ENCODE data around the gene HOXC10.

Gene HOXC10

GRCh38 chr12:53990311-53991076, 5.5 kb downstream of the HOXC10 start:
- DNase-seq: no peak

- DNase-seq: no peak
Observed at GRCh38 chr12:53991077-53991460, 6.1 kb downstream of the HOXC10 start.

- no peak for DNase-seq
Observed at GRCh38 chr12:53992377-53992889, 7.5 kb downstream of the HOXC10 start.

- no peak for DNase-seq
Observed at GRCh38 chr12:53993162-53994008, 8.4 kb downstream of the HOXC10 start.

- no peak for DNase-seq
Observed at GRCh38 chr12:53994009-53994263, 9.0 kb downstream of the HOXC10 start.

- no peak for DNase-seq
Observed at GRCh38 chr12:53994264-53995001, 9.5 kb downstream of the HOXC10 start.

- DNase-seq: no peak
Observed at GRCh38 chr12:53995002-53995377, 10.0 kb downstream of the HOXC10 start.

GRCh38 chr12:53995378-53996239, 10.7 kb downstream of the HOXC10 start:
- no peak for DNase-seq

- DNase-seq: no peak
Observed at GRCh38 chr12:53996240-53997203, 11.6 kb downstream of the HOXC10 start.

GRCh38 chr12:53997204-53998109, 12.5 kb downstream of the HOXC10 start:
- no peak for DNase-seq

GRCh38 chr12:53998110-53998899, 13.4 kb downstream of the HOXC10 start:
- no peak for DNase-seq

- no peak for DNase-seq
Observed at GRCh38 chr12:53998900-53999236, 13.9 kb downstream of the HOXC10 start.

- no peak for DNase-seq
Observed at GRCh38 chr12:53999559-54000115, 14.7 kb downstream of the HOXC10 start.

GRCh38 chr12:54000116-54001114, 15.5 kb downstream of the HOXC10 start, which contains the start of gene HOXC9:
TSS of gene HOXC9 (plus strand) at chr12:54000161. CDS start at chr12:54000189, 28 bp downstream.
- DNase-seq: no peak

- no peak for DNase-seq
Observed at GRCh38 chr12:54001283-54002187, 16.6 kb downstream of the HOXC10 start.

All from hypothalamus (tissue), 51 donors.